ENCODE results near the gene GKAP1.
"Not testable (repeated sequence)": the region's sequence is repeated elsewhere in the genome, so short reads cannot be mapped to it uniquely, and the experiment has no call there.

Gene GKAP1

GRCh38 chr9:83817356-83818278, at the start of gene GKAP1:
Gene GKAP1 (minus strand): TSS chr9:83817769. CDS start chr9:83806517, 11,252 bp downstream.
- peak; percentile 41 for DNase-seq

GRCh38 chr9:83849895-83850294, 32.3 kb upstream of the GKAP1 start:
- DNase-seq = not testable (repeated sequence)

- not testable (repeated sequence) for DNase-seq
Observed at GRCh38 chr9:83837070-83837643, 19.6 kb upstream of the GKAP1 start.

GRCh38 chr9:83830426-83831071, 13.0 kb upstream of the GKAP1 start:
- DNase-seq = not testable (repeated sequence)

GRCh38 chr9:83824986-83825623, 7.5 kb upstream of the GKAP1 start:
- DNase-seq = peak; percentile 48

- DNase-seq = not testable (repeated sequence)
Observed at GRCh38 chr9:83817011-83817355, 586 bp downstream of the GKAP1 start.

- DNase-seq = not testable (repeated sequence)
Observed at GRCh38 chr9:83815120-83815519, 2.4 kb downstream of the GKAP1 start.

- not testable (repeated sequence) for DNase-seq
Observed at GRCh38 chr9:83809213-83809612, 8.4 kb downstream of the GKAP1 start.

GRCh38 chr9:83804454-83804853, 13.1 kb downstream of the GKAP1 start:
- not testable (repeated sequence) for DNase-seq

GRCh38 chr9:83803941-83804340, 13.6 kb downstream of the GKAP1 start:
- not testable (repeated sequence) for DNase-seq

- DNase-seq = no peak
Observed at GRCh38 chr9:83800236-83801033, 17.1 kb downstream of the GKAP1 start.

- no peak for DNase-seq
Observed at GRCh38 chr9:83794051-83794450, 23.5 kb downstream of the GKAP1 start.

- no peak for DNase-seq
Observed at GRCh38 chr9:83792746-83793145, 24.8 kb downstream of the GKAP1 start.

GRCh38 chr9:83778164-83778563, 39.4 kb downstream of the GKAP1 start:
- DNase-seq = no peak

GRCh38 chr9:83775932-83776331, 41.6 kb downstream of the GKAP1 start:
- DNase-seq = no peak

GRCh38 chr9:83772860-83773259, 44.7 kb downstream of the GKAP1 start:
- DNase-seq = no peak

GRCh38 chr9:83765376-83765775, 52.2 kb downstream of the GKAP1 start:
- no peak for DNase-seq

- no peak for DNase-seq
Observed at GRCh38 chr9:83754383-83754977, 63.1 kb downstream of the GKAP1 start.

- no peak for DNase-seq
Observed at GRCh38 chr9:83749706-83750105, 67.9 kb downstream of the GKAP1 start.

- no peak for DNase-seq
Observed at GRCh38 chr9:83744206-83744605, 73.4 kb downstream of the GKAP1 start.

- no peak for DNase-seq
Observed at GRCh38 chr9:83733739-83734138, 83.8 kb downstream of the GKAP1 start.
